Epithelial cell of prostate (primary cell): Measurements from ENCODE around the gene TRPV4.
A peak's percentile ranks its signal among the peaks of the same experiment; 100 is the strongest.
"Not testable (repeated sequence)": the region's sequence is repeated elsewhere in the genome, so short reads cannot be mapped to it uniquely, and the experiment has no call there.

ENCODE experiments used
- DNase-seq: peaks from one replicate; pipeline ENCODE4 v3.0.0-alpha.2; 2011; ENCODE audit warnings: low read depth, low spot score
- H3K27ac ChIP-seq: fragments of 450-650 bp; 2 replicates; pipeline ENCODE4 v1.5.1; 2017; ENCODE audit warnings: mild to moderate bottlenecking

Gene TRPV4

DNA sequence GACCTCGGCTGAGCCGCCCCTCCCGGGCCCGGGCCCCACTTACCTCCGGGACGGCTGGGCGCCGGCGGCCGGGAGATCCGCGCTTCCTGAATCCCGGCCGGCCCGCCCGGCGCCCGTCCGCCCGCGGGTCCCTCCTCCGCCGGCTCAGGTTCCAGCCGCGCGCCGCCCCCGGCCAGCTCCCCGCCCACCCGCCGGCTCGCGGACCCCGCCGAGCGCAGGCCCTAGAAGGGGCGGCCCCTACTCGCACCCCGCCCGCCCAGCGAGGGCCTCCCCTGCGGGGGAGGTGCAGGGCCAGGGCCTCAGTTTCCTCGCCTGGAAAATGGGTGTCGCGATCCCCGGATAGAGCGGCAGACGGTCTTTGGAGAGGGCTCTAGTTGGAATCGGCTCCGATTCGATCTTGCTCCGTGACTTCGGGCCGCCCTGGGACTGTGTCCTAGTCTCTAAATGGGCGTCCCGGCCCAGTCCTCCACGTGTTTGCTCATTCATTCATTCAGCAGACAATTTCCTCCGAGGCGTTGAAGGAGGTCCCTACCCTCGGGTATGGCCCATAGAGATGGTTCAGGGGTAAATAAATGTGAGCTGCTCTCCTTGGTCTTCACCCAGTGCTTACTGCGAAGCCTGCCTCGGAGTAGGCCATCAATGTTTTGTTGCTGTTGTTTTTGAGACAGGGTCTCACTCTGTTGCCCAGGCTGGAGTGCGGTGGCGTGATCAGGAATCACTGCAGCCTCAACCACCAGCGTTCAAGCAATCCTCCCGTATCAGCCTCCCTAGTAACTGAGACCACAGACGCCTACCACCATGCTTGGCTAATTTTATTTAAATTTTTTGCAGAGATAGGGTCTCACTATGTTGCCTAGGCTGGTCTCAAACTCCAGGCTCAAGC is at the start of gene TRPV4:
TSS of gene TRPV4 (minus strand) at position 92 of the 883 bp plus-strand sequence. CDS start 18,602 bp downstream, outside the sequence.
- DNase-seq: no peak
- no peak within 1 kb of the TSS for H3K27ac ChIP-seq

DNA sequence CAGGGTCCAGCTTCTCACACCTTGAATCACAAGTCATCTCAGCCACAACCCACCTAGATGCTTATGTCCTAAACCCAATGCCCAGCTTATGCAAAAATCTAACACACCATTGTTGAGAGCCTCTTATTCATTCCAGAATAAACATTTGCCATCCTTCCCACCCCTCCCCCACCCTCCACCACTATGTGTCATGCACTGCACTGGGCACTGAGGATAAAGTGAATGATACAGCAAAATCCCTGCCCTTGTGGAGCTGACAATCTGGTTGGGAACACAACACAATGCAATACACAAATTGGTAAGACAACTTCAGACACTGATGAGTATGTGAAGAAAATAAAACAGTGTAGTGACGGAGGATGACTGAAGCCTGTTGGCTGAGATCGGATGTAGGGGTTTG is 48.6 kb upstream of the TRPV4 start:
- no peak for DNase-seq
- peak overlapping the region; percentile 99 for H3K27ac ChIP-seq

DNA sequence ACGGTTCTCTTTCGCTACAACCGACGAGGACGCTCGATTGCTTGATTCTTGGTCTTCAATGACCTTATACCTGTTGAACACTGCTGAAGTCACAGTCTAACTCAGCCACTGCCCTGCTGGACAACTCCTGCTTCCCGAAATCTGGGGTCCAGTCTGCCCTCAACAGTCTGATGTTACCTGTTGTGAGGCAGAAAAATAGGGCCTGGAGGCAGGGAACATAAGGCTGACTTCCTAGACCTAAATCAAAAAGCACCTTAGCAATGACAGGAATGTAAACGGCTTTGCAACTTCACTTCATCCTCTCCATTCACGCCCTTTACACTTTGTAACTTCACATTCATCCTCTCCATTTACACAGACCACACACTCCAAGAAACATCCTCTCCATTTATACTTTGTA is 47.7 kb upstream of the TRPV4 start:
- DNase-seq: no peak
- peak overlapping the region; percentile 99 for H3K27ac ChIP-seq

GRCh38 chr12:109880043-109880931 is 47.1 kb upstream of the TRPV4 start, which contains the start of gene GLTP:
TSS of gene GLTP (minus strand) at chr12:109880541. CDS start at chr12:109880374, 167 bp downstream.
- no peak for DNase-seq

GRCh38 chr12:109879351-109880042 is 46.3 kb upstream of the TRPV4 start:
- no peak for DNase-seq
- H3K27ac ChIP-seq: peak overlapping the region; percentile 99

More at GRCh38 chr12:109880043-109880931, 47.1 kb upstream of the TRPV4 start, which contains the start of gene GLTP:
- H3K27ac ChIP-seq: peak within 1 kb of the TSS; percentile 99

- DNase-seq: no peak
- H3K27ac ChIP-seq: peak overlapping the region; percentile 99
These were observed 45.6 kb upstream of the TRPV4 start for GRCh38 chr12:109878749-109879148.

GRCh38 chr12:109878247-109878625 is 45.0 kb upstream of the TRPV4 start:
- DNase-seq: no peak
- H3K27ac ChIP-seq: peak overlapping the region; percentile 99

GRCh38 chr12:109877504-109878246 is 44.5 kb upstream of the TRPV4 start:
- no peak for DNase-seq
- peak overlapping the region; percentile 99 for H3K27ac ChIP-seq

GRCh38 chr12:109876406-109876805 is 43.2 kb upstream of the TRPV4 start:
- no peak for DNase-seq
- H3K27ac ChIP-seq: peak overlapping the region; percentile 16

- no peak for DNase-seq
- peak overlapping the region; percentile 16 for H3K27ac ChIP-seq
These were observed 42.5 kb upstream of the TRPV4 start for GRCh38 chr12:109875572-109876131.

- H3K27ac ChIP-seq: no peak overlapping the region
These were observed 40.5 kb upstream of the TRPV4 start for GRCh38 chr12:109873653-109874052.

DNA sequence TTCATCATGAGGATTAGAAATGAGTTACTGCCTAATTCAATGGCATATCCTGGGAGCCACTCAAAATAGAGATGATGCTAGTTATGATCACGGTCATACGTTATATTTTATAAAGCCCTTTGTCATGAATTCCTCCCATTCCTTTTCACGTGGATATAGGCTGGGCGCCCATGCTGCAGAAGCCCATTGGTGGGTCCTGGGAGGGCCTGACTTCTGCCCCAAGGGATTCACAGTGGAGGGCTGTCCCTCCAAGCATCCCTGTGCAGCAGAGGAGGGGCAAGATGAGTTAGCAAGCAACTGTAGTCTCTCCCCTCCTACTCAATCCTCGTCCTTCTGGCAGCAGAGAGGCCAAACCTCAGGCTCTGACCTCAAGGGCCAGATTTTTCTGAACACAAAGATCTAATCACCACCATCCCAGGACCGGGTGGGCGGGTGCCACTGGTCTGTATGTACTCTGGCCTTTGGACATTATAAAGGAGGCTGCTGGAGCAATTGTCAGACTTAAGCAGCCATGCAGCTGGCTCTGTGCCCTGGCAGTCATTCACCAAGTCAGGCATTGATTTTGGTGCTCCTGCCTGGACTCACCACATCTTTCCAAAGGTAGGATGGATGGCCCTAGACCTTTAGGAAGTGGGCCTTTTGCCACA is 38.6 kb upstream of the TRPV4 start:
- DNase-seq: no peak
- peak overlapping the region; percentile 76 for H3K27ac ChIP-seq

More at GRCh38 chr12:109873653-109874052, 40.5 kb upstream of the TRPV4 start:
- DNase-seq: no peak

- DNase-seq: no peak
- peak overlapping the region; percentile 76 for H3K27ac ChIP-seq
These were observed 37.5 kb upstream of the TRPV4 start for GRCh38 chr12:109870648-109871047.

DNA sequence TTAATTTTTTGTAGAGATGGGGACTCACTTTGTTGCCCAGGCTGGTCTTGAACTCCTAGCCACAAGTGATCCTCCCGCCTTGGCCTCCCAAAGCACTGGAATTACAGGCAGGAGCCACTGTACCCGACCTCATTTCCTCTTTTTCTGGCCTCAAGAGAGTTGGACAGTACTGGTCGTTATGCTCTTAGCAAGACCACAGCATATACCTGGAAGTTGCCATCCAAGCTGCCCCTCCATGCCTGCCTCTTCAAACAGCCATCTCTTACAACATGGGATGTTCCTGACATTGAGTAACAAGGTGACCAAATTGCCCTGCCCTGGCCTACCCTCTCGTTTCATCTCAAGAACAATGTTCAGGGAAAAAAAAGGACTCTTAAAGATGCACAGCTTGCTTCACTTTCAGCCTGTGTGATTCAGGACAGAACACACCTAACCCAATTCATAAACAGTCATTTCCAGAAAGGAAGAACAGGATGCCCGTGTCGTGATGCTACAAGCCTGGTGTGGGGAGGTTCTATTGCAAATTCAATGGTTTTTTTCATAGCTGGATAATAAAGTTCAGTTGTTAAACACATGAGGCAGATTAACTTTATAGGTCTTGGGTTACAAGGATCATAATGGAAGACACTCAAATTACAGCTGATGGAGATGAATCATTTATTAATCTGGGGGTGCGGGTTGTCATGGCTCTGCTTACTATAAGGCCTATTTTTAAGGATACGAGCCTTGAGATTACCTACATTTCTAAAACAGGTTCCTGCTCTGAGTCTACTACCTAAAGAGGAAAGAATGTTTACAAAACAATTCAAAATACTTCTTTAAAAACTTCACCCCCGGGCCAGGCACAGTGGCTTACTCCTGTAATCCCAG is 35.2 kb upstream of the TRPV4 start:
- H3K27ac ChIP-seq: peak overlapping the region; percentile 76
- no peak for DNase-seq

- H3K27ac ChIP-seq: peak overlapping the region; percentile 80
These were observed 31.7 kb upstream of the TRPV4 start for GRCh38 chr12:109864916-109865315.

GRCh38 chr12:109863847-109864712 is 30.9 kb upstream of the TRPV4 start:
- no peak for DNase-seq
- H3K27ac ChIP-seq: peak overlapping the region; percentile 80

More at GRCh38 chr12:109864916-109865315, 31.7 kb upstream of the TRPV4 start:
- DNase-seq: peak; percentile 90

DNA sequence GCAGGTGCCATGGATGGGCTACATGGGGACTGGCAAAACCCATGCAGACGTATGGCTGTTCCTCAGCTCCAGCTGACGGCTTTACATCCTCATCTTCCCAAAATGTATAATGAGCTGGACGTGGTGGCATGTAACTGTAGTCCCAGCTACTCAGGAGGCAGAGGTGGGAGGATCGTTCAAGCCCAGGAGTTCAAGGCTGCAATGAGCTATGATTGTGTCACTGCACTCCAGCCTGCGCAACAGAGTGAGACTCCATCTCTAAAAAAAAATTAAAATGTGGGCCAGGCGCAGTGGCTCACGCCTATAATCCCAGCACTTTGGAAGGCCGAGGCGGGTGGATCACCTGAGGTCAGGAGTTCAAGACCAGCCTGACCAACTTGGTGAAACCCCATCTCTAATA is 29.3 kb upstream of the TRPV4 start:
- not testable (repeated sequence) for DNase-seq, H3K27ac ChIP-seq
